Panc1 (cell line): ENCODE results near the gene HOXA4.

Source experiments
- CTCF ChIP-seq: fragments of 450-650 bp; IDR thresholded peaks from 2 replicates; pipeline ENCODE4 v1.5.1; 2017; ENCODE audit warnings: mild to moderate bottlenecking
- REST ChIP-seq, 2 experiments: IDR thresholded peaks; 2 replicates each; pipeline ENCODE4 v1.6.1; 2011 to 2012; ENCODE audit warnings: low read depth in 2 of 2, control low read depth in 1 of 2, low read length in 1 of 2, mild to moderate bottlenecking in 1 of 2, moderate library complexity in 1 of 2; ENCODE audit not compliant: insufficient read depth in 1 of 2

DNA sequence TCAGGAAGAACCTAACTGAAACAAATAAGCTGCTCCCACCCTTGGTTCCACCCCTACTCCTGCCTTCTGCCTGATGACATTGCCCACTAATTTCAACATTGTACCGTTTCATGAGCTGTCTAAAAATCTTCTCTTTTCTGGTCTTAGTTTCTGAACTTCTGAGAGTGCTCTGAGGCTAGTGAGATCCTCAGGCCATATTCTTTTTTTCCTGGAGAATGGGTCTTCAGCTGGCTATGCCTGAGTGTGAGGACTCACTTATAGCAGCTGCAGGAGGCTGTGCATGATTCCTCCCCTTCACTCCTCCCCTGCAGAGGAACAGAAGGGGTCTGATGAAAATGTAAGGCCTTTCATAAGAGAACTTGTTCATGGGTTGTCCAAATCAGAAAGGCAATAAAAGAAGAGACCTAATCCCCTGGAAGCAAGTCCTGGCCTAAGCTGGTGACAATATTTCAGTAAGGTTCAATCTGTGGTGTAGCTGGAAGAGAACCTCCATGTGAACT is 11.1 kb downstream of the HOXA4 start:
- TF ChIP-seq CTCF: no peak
- no peak for TF ChIP-seq REST (IDR thresholded peaks at IDR 0.05; ENCODE audit: insufficient read depth in 1 of 2, low read depth in 2 of 2, low read length in 1 of 2)
